CD4-positive, alpha-beta T cell treated with Interleukin-1 beta for 1 hour (primary cell): ENCODE measurements around the gene GRM1.

Experiments used
- DNase-seq, 2 donors: peaks; one replicate each; pipeline ENCODE4 v3.0.0-alpha.2; 2020 to 2022

Gene GRM1

DNA sequence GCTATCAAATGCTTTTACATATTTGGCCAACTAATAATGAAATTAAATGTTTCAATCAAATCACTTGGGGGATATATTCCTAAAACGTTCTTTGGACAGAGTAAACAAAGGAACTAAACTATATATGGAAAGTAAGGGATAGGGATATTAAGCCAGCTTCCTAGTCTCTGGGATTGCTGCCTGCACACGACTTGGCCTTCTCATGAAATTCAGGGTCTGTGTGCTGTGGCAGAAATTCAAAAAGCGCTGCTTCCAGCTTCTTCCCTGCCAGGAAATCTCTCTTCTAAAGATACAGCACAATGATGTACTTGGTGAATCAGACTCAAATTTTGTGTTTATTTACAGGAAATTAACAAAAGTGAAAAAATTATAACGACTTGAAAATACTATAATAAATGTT, 308.5 kb downstream of the GRM1 start:
- DNase-seq = no peak

DNA sequence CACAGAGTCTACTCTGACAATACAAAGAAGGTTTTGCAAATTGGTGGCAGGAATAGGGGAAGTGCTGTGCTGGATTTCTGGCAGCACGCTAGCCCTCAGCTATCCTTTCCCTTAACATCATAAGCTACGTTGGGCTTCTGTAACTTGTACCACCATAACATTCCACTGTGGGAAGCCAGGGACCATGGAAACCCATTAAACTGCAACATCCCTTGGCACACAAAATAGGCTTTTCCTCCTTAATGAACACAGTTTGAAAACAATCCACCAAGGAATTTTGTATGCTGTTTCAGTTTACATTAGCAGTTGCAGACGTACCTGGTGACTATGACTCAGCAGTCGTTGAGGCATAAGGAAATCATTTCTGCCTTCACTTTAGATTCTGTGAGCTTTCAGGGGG, 310.9 kb downstream of the GRM1 start:
- no peak for DNase-seq

- DNase-seq = no peak
These were observed 312.8 kb downstream of the GRM1 start for GRCh38 chr6:146341493-146342230.

DNA sequence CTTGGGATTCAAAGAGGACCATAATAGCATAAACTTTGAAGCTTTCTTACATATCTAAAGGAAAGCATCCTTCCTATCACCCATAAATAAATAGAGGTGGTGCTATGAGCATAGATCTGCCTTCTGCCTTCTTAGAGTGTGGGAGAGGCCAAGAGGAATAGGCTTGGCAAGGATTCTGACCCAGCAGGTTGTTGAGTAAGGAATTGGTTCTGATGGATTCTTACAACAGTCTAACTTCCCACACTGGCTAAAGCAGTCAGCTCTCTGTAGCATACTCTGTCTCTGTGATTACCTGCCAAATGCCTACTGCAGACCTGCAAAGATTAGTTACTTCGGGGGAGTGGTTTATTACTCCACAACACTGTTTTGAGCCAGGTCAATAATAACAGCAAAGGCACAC, 316.7 kb downstream of the GRM1 start:
- no peak for DNase-seq

DNA sequence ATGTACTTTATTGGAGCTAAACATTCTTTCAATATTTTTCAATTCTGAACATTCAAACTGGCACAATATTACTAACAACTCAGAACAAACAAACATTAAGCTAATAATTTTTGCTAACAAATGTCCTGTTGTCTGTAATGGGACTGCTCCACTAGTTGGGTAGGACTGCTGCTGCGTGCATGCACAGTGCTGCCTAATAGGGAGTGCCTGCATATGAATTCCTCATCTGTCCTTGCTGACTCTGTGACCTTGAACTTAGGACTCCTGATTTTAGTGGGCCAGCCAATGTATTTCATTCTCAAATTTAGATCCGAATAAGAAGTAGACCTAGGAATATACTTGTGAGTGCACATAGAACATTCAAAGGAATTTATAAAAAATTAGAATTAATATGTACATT, 318.2 kb downstream of the GRM1 start:
- DNase-seq = no peak

DNA sequence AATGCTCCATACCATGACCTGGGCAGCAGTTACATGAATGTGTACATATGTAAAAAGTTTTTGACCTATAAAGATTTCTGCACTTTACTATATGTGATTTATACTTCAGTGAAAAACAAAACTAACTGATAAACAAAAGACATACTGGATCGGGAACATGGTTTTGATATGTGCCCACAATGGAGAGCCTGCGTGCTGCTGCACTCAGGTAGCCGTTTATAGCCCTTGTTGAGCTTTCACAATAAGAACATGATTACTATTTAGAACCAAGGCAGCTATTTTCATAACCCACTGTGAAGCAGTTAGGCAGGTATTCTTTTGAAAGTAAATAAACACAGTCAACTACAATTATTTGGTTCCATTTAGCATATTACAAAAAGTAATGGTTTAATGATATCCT, 318.8 kb downstream of the GRM1 start:
- no peak for DNase-seq

- DNase-seq = no peak
These were observed 322.2 kb downstream of the GRM1 start for GRCh38 chr6:146351018-146351417.

DNA sequence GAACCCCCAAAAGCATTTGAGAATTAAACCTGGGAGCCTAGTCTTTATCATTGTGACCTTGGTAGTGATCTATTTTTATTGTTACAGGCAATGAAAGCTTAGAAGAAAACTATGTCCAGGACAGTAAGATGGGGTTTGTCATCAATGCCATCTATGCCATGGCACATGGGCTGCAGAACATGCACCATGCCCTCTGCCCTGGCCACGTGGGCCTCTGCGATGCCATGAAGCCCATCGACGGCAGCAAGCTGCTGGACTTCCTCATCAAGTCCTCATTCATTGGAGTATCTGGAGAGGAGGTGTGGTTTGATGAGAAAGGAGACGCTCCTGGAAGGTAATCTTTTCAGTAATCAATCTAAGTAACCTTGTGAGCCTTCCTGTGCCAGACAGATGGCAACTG, 323.3 kb downstream of the GRM1 start:
- no peak for DNase-seq

DNA sequence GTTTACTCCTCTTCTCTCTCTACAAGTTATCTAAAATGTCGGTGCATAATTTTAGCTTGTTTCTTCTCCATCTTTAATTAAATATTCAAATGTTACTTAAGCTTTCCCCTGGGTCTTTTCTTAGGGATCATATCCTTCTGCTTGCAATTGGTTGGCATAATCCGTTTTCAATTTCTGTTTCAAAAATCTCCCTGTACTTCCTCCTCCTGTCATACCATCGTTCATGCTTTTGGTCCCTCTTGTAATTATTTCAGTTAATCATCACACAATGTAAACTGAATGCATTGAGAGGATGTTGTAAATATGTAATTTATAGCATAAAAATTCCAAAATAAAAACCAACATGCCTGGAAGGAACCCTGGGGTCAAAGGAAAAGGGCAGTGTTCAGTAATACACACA, 325.6 kb downstream of the GRM1 start:
- no peak for DNase-seq

GRCh38 chr6:146355521-146356100, 326.7 kb downstream of the GRM1 start:
- no peak for DNase-seq

DNA sequence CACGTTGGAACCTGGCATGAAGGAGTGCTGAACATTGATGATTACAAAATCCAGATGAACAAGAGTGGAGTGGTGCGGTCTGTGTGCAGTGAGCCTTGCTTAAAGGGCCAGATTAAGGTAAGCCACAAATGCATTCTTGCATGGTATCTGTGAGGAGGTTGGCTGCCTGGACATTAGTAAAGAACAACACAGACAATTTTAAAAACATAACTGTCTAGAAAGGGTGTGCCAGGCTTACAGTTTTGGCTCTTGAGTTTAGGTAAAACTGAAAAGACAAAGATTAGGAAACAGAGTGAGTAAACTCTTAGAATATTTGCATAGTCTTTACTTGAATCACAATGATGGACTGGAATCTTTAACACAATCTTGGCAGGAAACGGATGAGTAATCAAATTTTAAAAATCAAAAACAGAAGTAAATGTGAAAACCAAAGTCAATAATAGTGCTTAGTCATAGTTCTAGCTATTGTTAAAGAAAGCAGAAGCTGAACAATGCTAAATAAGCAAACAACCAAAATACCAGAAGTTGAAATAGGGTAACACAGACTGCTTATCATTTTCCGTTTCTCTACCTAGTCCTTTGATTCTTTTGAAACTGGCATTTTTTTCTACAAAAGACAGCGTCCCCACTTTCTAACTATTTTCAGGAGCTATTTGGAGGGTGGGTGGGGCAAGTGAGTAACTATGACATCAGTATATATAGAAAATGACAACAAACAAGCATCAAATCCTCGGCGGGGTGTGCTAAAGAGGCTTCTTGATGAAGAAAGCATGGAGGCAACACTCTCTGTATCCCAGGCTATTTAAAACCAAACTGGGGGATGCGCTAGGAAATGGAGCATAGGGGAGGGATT, 328.9 kb downstream of the GRM1 start:
- no peak for DNase-seq

DNA sequence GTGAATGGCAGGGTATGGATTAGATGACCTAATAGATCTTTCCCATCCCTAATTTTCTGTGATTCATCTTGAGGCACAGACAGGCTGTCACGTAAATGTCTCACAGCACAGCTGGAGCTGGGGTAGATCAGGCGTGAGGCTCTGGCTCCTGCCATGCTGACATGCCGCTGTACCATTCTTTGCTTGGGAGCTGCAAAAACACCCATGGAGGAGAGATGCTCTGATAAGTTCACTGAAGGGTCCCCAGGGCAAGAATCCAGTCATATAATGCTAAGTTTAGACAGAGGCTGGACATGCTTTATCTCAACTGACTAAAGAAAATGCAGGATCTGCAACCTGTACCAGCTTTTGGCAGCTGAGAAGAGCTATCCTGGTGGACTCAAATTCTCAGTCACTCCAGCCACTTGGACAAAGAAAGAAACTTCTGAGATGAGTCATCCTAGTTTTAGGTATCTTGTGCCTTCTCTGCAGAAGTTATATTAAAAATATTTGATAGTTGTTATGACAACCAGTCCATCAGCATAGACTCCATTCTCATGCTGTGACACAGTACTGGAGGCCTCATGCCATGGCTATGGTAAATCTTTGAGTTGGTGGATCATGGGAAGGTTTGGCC, 329.7 kb downstream of the GRM1 start:
- no peak for DNase-seq

GRCh38 chr6:146359131-146359530, 330.3 kb downstream of the GRM1 start:
- DNase-seq = no peak

GRCh38 chr6:146361128-146361924, 332.5 kb downstream of the GRM1 start:
- DNase-seq = no peak

DNA sequence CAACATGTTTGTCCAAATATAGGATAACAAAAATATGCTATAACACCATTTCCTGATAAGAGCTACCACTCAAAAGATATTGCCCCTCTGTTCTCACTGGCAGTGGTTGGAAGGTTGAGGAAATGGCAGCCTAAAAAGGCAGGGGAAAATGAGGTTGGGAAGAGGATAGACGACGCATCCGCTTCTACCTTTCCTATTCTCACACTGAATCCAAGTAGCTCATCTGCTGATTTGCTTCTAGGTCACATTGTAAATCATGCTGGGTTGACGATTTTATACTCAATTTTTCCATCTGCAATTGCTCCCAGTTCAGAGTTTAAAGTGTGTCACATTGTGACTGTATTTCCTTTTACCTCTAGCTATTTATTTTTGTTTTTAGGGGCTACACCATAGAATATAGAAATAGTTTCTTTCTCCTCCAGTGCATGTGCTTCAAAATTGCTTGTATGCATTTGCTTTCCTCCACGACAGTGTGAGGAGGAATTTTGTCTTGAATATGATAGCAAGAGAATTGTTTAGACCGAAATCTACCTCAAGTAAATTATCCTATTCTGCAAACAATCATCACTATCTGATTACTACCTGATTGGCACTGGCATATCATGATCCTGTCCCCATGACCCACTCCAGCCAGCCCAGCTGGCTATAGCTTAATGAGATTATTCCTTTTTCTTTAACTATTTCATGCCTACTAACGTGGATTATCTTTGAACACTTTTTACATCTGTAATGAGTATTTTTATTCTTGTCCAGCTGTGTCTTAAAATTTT, 335.2 kb downstream of the GRM1 start:
- no peak for DNase-seq

- no peak for DNase-seq
These were observed 336.1 kb downstream of the GRM1 start for GRCh38 chr6:146364816-146365594.

GRCh38 chr6:146367061-146367460, 338.2 kb downstream of the GRM1 start:
- no peak for DNase-seq

- no peak for DNase-seq
These were observed 341.0 kb downstream of the GRM1 start for GRCh38 chr6:146369866-146370265.

DNA sequence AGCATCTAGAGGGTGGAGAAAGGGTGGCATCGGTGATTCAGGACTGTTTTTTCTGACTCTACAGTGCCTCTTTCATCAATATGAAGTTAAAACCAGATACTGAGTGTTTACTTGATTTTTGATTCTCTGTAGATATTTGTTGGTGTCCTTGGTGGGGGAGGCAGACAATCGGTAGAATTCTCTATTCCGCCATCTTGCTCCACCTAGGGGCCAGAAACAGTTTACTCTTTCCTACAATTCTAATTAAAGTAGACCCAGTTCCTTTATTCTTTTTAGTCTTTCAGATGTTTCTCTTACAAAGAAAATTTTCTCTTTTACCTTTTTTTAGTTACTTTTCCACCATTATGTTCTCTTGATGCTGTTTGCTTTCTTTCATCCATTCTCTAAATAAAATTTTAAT, 352.6 kb downstream of the GRM1 start:
- DNase-seq = no peak

DNA sequence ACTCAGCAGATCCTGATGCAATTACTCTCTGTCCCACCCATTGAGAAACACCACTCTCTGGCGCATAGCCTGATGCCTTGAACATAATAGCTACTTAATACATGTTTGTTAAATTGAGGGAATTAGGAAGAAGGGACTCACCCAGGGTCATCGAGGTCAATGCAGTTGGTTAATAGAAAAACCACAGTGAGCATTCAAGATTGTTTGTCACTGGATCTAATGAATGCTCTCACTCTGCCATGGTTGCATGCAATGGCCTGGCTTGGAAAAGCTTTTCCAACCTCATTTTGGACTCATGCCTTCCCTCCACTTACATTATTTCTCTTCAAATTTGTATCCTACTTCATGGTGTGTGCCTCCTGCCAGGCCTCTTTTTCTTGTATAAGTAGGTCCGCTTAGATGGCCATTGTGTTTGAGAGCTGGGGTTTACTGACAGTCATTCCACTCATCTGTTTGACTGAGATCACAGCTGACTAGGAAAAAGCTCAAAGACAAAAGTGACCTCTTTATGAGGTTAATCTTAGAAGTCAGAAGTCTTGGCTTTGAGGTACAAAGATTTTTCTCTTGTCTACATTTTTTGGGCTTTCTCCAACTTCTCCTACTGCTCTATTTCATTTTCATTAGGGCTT, 360.0 kb downstream of the GRM1 start:
- no peak for DNase-seq

GRCh38 chr6:146389740-146390139, 360.9 kb downstream of the GRM1 start:
- no peak for DNase-seq
